Measurements from ENCODE around the gene CA10.

GRCh38 chr17:51767287-51767686 is 391.2 kb downstream of the CA10 start:
- TF ChIP-seq CTCF (IDR thresholded peaks at IDR 0.05): no peak
- TF ChIP-seq POLR2AphosphoS5 (IDR thresholded peaks at IDR 0.05): no peak
